Dedifferentiated amniotic fluid mesenchymal stem cell (primary cell): ENCODE measurements around the gene LCOR.

ENCODE experiments used
- DNase-seq: peaks from one replicate; pipeline ENCODE4 v3.0.0-alpha.2; 2016; ENCODE audit errors: extremely low spot score

Gene LCOR

GRCh38 chr10:97010695-97011206 is 178.7 kb downstream of the LCOR start:
- no peak for DNase-seq

- DNase-seq = no peak
Observed at GRCh38 chr10:97011397-97011796, 179.3 kb downstream of the LCOR start.

DNA sequence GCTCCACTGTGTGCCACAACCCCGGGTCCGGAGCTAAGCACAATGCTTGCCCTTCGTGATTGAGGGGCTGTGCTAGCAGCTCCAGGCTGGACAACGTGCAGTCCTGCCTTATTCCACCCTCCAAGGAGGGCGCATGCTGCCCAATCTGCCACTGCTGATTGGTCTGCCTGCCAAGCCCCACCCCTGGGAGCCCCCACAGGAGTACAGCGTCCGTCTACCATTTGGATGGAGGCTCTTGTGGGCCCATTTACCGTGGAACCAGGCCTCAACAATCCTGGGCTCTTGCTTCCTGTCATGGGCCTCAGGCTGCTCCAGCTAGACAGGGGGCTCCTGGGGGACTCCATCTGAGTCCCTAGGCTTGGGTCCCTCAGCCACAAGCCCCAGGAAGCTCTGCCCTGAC is 180.4 kb downstream of the LCOR start:
- DNase-seq = no peak

GRCh38 chr10:97013568-97013967 is 181.5 kb downstream of the LCOR start:
- no peak for DNase-seq

DNA sequence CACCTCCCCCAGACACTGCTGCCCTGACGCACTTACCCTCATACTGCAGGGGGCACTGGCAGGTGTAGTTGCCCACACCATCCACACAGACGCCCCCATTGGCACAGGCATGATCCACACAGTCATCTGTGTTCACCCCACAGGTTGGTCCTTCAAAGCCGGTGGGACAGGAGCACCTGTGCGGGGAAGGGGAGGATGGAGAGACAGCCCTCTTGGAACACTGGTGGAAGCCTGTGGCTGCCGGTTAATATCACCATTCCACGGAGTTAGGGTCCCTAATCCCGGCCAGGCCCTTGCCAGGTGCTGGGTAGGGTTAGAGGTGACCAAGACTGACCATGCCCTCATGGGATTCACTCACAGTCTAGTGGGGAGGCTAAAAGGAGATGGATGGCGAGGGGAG is 181.9 kb downstream of the LCOR start:
- DNase-seq = no peak

GRCh38 chr10:97015240-97015639 is 183.1 kb downstream of the LCOR start:
- DNase-seq = no peak

DNA sequence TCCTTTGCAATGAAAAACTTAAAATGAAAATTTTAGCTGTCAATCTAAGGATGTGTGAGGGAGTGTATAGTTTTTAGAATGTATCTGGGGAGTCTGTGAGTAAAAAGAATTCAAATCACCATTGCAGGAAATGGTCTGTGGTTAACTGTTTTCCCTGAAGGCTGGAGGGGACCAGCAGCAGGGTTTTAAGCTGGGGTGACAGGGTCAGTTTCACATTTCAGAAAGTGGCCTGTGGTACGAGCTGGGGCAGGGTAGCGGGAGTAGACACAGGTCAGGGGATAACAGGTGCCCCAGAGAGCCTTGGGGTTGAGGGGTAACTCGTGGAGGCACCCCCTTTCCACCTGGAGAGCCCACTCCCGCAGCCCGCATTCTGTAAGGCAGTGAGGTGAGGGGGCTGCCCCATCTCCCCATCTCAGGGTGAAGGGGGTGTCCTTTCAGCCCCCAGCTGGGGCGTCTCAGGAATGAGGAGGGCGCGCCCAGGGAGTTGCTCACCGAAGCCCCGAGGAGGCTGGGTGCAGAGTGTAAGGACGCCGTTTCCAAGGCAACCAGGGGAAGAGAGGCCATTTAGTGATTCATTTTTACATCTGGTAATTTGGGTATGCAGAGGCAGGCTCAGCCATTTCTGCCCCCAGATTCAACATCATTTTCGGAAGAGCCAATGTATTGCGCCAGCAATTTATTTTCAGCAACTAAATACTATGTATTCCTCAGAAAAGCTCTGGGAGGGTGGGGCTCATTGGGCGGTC is 184.8 kb downstream of the LCOR start:
- no peak for DNase-seq

DNA sequence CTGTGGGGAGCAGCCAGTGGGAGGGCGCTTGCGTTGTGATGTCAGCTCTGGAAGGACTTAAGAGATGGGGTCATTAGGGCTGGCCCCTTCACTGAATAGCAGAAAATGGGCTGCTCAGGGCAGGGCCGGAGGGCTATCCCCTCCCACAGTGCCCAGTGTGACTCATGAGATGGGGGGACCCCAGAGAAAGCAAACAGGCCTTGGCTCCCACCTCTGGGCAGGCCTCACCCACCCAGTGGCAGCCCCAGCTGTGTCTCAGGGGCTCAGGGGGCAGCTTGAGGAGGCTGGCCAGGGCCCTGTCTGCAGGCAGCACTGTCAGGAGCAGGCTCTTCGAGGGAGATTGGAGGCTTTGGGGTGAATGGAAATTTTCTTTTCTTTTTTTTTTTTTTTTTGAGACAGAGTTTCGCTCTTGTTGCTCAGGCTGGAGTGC is 185.4 kb downstream of the LCOR start:
- no peak for DNase-seq

DNA sequence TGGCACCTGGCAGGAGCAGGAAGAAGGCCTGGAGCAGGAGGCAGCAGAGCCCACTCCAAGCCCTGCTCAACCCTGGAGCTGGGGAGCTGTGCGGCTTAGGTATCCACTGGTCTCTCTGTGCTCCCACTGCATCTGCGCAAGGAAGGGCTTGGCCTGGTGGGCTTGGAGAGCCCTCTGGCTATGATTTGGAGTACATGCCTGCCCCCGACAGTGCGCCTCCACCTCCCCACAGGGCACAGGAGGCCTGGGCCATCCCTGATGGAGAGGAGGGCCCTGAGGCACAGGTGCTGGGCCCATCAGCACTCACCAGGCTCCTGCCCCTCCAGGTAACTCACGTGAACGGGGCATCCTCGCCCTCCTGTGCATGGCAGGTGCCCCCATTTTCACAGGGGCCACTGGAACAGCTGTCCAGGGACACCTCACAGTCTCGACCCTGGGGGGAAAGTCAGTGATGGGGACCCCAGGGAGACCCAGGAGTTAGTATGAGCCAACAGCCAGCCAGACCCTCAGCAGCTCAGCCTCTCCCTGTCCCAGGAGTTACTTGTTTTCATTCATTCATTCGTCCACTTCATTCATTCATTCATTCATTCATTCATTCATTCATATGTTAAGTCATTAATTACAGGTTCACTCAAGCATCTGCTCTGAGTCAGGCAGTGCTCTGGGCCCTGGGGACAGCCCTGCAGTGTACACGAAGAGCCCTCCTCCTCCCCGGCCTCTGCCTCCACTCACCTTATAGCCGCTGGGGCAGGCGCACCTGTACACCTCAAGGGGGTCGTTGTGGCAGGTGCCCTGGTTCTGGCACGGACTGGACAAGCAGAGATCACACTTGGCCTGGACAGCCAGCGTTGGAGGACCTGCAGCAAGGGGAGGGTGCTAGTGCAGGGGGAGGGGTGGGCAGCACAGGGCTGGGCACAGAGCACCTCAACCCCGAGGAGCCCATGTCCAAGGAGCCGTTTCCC is 186.4 kb downstream of the LCOR start:
- DNase-seq = no peak

DNA sequence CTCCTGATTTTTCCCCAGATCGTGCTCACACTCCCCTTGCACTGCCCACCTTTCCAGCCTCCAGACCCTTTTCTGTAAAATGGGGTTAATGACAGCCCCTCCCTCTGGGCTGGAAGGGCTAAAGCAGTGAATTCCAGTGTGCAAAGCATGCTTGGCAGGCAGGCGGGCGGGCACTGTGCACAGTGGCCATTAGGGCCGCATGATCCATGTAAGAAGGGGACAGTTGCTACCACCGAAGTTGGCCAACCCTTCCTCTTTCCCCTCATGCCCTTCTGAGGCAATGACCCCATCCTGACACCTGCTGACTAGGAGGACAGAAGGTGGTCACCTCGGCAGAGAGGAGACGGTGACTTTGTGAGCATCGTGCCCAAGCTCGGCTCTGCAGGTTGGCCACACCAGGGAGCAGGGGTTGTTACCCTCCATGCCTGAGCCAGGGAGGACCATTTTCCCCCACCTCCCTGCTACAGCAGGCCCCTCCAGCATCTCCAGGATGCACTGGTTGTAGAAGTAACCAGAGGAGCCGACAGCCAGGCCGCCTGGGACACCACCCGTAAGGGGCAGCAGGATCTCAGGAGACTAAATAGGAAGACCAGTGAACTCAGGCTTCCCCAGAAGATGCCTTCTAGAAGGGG is 187.2 kb downstream of the LCOR start:
- no peak for DNase-seq

GRCh38 chr10:97020452-97021400 is 188.6 kb downstream of the LCOR start:
- DNase-seq = no peak

- DNase-seq = no peak
Observed at GRCh38 chr10:97022616-97023015, 190.5 kb downstream of the LCOR start.

GRCh38 chr10:97023401-97024167 is 191.5 kb downstream of the LCOR start:
- no peak for DNase-seq

GRCh38 chr10:97024168-97025073 is 192.3 kb downstream of the LCOR start:
- DNase-seq = peak; percentile 38

- DNase-seq = no peak
Observed at GRCh38 chr10:97025613-97026242, 193.6 kb downstream of the LCOR start.

- DNase-seq = no peak
Observed at GRCh38 chr10:97028126-97028831, 196.2 kb downstream of the LCOR start.

DNA sequence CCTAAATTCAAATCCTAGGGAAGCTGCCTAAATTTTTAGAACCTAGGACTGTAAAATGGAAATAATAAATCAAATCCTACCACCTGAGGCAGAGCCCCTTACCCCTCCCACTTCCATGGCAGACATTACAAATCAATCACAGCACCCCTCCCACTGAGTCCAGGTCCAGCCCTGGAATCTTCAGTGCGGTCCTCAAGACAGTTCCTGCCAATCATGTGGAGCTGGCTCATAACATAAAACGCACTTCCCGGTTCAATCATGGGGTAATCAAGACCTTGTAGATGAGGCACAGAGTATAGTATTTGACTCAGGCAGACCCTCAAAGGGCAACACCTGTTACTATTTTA is 196.7 kb downstream of the LCOR start:
- DNase-seq = no peak

GRCh38 chr10:97029271-97029670 is 197.2 kb downstream of the LCOR start:
- DNase-seq = no peak
